Hepatocyte (in vitro differentiated cells): ENCODE results near the gene TCL1A.

Experiments used
- EZH2 ChIP-seq: fragments of 200-600 bp; sonication (generic); IDR thresholded peaks from 2 replicates; pipeline ENCODE4 v1.6.1; 2016; ENCODE audit warnings: antibody characterized with exemption, mild to moderate bottlenecking, borderline replicate concordance
- TF ChIP-seq, protein P1 (sequence below): fragments of 200-600 bp; sonication (generic); IDR thresholded peaks from 2 replicates; pipeline ENCODE4 v1.5.1; 2016; ENCODE audit warnings: antibody characterized with exemption, mild to moderate bottlenecking; ENCODE audit not compliant: poor library complexity

DNA sequence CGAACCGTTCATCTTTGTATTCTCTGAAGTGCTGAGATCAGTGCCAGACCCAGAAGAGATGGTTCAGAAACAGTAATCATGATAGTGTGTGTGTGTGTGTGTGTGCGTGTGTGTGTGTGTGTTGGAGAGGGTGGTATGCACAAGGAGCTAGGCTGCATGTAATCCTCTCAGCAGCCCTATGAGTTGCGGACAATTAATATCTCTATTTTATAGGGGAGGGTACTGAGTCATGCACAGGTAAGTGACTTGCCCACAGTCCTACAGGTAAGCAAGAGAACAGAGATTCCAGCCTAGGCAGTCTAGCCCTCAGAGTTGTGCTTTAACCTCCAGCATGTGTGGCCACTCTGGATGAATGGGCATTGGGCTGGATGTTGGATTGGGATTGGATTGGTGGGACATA, 27.9 kb upstream of the TCL1A start:
- TF ChIP-seq, protein P1, sequence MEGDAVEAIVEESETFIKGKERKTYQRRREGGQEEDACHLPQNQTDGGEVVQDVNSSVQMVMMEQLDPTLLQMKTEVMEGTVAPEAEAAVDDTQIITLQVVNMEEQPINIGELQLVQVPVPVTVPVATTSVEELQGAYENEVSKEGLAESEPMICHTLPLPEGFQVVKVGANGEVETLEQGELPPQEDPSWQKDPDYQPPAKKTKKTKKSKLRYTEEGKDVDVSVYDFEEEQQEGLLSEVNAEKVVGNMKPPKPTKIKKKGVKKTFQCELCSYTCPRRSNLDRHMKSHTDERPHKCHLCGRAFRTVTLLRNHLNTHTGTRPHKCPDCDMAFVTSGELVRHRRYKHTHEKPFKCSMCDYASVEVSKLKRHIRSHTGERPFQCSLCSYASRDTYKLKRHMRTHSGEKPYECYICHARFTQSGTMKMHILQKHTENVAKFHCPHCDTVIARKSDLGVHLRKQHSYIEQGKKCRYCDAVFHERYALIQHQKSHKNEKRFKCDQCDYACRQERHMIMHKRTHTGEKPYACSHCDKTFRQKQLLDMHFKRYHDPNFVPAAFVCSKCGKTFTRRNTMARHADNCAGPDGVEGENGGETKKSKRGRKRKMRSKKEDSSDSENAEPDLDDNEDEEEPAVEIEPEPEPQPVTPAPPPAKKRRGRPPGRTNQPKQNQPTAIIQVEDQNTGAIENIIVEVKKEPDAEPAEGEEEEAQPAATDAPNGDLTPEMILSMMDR: no peak
- no peak for TF ChIP-seq EZH2
